ENCODE results near the gene STK11IP.

STK11IP gene

DNA sequence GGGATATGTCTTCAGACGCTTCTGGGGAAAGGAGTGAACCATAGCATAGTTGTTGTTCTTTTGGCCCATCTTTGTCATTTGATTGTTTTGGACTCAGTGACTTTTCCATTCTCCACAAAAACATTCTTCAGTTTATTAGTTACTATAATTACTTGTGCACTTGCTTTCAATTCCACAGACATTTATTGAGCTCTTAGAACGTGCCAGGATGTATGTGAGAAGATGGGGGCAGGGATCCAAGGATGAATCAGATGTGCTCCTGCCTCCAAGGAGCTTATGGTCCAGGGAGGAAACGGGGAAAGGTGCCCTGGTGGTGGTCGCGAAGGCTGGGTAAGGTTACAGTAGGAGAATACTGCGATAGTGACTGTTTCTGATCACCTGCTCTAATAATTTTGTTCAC lies 22.9 kb downstream of the STK11IP start:
- DNase-seq, result no peak

DNA sequence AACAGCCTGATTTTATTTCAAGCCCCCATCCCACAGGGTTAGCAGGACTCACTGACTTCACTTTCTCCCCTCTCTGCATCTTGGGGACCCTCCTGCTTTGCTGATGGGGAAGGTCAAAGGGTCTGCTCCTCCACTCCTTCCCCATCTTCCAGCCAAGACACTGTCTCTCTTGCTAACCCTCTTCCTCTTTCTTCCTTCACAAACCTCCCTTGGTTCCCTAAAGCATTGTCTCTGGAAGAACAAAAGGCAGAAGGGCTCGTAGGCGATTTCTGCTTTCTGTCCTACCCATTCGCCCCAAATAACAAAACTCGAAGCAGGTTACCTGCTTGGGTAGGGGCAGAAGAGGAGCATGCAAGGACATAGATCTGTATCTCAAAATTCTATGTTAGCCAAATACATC lies 24.3 kb downstream of the STK11IP start:
- no peak for DNase-seq

DNA sequence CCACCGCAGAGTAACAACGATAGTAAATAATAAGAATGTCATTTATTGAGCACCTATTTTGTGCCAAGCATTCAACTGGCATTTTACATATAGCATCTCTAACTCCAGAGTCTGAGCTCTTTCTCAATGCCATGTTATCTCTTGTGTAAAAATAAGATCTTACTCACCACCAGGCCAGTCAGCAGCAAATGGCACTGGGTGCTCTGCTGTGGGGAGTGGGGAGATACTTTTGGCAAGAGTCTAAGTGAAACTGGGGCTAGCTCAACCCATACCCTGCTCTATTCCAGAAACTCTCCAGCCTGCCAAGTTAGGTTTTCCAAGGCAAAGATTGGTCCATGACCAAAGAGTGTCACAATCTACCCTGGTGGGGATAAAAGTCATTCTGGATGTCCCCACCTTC lies 24.8 kb downstream of the STK11IP start:
- no peak for DNase-seq

DNA sequence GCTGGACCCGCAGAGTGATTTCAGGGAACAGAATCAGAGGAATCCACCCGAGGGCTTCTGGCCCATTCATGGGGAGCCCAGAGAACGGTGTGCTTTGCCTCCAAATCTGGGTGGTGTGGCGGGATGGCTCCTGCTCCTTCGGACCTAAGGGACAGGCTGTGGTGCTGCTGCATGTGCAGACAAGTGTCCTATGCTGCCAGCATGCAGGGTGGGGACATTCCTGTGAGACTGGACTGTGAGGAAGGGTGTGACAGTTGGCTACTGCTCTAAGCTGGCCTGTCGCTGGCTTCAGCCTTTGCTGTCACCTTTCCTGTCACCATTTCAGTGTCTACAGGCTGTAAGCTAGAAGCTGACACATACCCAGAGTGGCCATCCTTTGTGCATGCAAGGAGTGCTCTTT lies 26.9 kb downstream of the STK11IP start:
- no peak for DNase-seq

DNA sequence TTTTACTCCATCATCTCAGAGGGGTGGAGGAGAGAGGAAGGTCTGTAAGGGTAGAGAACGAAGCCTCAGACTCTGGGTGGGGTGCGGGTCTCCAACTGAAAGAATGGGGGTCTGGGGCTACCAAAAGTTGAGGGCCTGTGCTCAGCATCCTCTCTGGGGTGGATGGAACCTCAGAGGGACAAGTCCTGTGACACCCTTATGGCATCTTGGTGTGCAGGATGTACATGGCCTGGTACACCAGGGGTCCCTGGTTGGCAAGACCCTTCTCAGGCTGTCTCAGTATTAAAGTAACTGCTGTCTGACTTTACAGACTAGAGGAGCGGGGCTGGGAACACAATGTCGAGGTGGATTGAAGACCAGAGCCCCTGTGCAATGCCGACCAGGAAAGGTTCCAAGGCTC lies 27.5 kb downstream of the STK11IP start:
- DNase-seq, result no peak

DNA sequence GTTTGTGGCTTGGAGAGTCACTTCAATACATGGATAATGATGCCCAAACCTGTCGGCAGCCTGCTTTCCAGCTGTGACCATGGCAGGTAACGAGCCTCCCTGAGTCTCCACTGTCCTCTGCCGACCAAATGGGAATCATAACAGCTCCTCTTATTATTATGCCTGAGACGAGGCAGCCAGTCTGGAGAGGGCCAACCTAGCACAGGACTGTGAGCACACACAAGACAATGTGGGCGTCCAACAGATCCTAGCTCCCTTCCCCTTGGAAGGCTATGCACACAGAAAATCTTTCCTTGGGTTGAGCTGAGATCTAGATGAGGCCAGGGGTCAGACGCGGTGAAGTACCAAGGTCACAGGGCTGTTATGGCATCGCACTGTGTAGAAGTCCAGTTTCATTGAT lies 28.9 kb downstream of the STK11IP start:
- no peak for DNase-seq

DNA sequence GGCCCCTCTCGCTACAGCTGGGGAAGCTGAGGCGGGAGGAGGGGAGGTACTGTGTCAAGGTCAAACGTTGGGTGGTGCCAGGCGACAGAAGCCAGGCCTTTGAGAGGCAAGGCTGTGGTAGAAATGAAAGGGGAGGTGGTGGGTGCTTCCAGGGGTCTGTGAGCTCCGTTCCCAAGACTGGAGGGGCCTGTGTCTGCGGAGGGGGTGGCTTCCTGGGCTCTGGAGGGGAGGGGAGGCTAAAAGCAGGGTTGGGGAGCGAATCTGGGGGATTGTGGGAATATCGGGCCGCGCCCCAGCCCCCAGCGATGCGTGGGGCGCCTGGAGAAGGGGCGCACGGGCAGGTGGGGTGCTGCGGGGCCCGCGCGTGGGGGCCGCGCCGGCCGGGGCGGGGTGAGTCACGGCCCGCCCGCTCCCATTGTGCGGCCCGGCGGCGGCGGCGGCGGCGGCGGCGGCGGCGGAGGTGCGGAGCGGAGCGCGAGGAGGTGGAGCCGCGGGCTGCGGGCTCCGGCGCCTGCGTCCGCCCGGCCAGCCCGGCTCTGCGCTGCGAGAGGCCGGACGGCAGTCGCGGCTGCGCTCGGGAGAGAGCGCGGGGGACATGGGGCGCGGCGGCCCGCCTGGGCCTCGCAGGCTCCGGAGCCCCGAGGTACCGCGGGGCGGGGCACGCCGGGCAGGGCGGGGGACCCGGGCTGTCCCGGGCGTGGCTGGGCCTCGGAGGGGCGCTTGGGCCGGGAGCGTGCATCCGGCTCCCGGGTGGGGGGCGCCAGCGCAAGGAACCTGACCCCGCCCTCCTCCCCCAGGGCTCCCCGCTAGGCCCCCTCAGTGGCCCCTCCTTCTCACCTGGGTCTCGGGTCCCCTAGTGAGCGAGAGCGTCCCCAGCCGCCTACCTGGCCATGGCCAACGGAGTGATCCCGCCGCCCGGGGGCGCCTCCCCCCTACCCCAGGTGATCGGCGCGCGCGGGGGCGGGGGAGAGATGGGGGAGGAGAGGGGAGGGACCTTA lies 29.7 kb downstream of the STK11IP start, which contains the start of gene SLC4A3:
Gene SLC4A3, plus strand, starts transcription at position 528 of the 998 bp plus-strand sequence. Its CDS starts 363 bp downstream, at position 891.
- peak; percentile 43 for DNase-seq

DNA sequence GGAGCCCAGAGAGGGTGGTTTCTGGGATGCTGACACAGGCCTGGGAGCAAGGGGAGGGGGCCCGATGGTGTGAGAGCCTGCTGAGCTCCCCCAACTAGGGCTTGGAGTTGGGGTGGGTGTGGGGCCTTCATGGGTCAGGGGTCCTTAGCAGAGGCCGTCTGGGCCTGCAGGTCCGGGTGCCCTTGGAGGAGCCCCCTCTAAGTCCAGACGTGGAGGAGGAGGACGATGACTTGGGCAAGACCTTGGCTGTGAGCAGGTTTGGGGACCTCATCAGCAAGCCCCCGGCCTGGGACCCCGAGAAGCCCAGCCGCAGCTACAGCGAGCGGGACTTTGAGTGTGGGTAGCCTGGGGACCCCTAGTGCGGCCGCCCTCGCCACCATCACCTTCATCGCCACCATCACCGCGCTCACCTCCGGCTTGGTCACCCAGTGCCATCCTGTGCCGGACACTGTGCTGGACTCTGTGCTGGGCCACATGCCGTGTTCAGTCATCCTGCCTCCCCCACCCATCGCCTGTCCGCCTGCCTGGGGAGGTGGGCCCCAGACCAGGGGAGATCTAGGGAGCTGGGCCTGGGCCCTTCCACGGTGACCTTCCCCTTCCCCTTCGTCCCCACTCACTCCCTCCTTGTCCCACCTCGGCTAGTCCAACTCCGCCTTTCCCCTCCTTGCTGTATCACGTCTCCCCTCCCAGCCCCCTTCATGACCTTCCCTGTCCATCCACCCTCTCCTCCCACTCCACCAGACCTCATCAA lies 30.8 kb downstream of the STK11IP start:
- no peak for DNase-seq

DNA sequence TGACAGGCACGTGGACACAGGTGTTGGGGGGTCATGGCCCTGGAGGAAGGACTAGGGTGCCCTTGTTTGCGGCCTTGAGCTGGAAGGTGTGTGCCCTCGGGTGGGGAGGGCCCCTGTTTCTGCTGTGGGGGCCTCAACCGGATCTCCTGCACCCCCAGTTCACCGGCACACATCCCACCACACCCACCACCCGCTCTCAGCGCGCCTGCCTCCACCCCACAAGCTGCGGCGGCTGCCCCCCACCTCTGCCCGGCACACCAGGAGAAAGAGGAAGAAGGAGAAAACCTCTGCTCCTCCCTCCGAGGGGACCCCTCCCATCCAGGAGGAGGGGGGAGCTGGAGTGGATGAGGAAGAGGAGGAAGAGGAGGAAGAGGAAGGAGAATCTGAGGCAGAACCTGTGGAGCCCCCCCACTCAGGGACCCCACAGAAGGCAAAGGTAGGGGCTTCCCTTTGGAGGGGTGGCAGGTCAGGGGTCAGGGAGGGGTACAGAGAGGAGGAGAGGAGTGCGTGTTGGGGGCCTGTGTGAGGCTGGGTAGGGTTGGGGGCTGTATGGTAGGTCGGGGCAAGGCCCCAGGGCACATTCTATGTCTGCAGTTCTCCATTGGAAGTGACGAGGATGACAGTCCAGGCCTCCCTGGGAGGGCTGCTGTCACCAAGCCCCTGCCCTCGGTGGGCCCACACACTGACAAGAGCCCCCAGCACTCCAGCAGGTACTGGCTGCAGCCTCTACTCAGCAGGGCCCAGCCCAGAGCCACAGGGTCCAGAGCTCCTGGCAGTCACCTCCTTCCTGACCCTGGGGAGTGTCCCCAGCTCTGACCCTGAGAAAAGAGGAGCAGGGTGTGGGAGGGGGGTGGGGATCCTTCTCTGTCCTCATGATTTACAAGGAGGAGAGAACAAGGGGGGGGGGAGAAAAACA lies 31.6 kb downstream of the STK11IP start:
- DNase-seq, result no peak

DNA sequence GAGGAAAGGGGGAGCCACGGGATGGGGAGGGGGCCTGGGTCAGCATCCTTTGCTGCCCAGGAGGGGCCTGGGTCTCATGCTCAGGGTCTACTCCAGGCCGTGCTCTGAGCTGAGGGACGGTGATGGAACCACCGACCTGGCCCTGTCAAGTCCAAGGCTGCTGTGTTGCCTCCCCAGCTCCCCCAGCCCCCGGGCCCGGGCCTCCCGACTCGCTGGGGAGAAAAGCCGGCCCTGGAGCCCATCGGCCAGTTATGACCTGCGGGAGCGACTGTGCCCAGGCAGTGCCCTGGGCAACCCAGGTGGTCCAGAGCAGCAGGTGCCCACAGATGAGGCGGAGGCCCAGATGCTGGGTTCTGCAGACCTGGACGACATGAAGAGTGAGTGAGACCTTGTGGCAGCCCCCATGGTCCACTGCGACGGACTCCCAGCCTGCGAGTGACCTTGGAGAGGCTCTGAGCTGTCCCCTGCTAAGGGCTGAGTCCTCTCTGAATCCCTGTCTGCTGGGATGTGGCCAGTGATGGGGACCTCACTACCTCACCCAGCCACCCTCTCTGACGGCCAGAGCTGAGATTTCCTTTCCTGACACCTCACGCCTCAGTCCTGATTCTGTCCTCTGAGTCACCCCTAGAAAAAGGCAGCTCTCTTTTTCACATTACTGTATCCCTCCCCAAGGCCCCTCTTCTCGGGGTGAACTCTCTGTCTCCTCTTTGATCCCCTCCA lies 32.5 kb downstream of the STK11IP start:
- no peak for DNase-seq

DNA sequence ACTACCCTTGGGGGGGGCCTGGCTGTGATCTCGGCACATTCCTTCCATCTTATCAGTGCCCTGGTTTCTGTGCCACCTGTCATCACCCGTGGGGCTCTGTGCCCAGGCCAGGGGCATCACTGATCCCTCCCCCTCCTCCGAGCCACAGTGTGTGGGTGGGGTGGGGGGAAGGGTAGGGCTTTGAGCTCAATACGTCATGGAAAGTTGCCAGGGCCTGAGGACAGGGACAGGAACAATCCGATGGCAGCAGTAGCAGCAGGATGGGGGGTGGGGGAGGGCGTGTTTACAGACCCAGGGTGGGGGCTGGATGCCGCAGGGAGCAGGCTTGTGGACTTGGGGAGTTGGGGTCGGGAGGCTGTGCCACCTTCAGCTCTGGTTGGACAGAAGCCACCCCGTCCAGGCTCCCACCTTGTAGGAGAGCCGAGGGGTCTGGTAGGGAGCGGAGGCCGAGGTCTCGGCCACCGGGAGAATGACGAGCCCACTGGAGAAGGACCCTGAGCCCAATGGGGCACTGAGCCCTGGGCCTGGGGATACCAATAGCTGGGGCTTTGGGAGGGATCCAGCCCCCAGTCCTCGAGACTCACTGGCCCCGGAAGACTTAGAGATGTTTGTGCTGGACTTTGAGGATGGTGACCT lies 33.2 kb downstream of the STK11IP start:
- DNase-seq, result no peak

DNA sequence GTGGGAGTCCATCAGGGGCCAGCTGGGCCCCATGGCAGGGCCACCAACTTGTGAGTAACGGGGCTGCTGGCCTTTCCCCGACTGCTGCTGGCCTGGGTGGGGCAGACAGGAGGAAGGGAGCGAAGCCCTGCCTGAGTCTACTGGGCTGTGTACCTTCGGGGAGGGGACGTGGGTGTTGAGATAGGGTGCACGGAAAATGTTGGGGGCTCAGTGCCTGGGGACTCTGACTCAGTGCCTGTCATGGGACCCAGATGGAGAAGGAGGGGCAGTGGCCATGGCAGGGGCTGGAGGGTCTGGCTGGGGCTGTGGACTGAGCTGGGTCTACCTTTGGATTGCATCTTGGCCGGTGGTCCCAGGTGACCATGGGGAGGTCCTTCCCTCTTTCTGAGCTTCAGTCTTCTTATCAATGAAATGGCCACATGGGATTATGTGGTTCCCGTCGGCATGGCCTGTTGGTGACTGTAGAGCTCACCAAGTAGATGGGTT lies 33.8 kb downstream of the STK11IP start:
- no peak for DNase-seq

DNA sequence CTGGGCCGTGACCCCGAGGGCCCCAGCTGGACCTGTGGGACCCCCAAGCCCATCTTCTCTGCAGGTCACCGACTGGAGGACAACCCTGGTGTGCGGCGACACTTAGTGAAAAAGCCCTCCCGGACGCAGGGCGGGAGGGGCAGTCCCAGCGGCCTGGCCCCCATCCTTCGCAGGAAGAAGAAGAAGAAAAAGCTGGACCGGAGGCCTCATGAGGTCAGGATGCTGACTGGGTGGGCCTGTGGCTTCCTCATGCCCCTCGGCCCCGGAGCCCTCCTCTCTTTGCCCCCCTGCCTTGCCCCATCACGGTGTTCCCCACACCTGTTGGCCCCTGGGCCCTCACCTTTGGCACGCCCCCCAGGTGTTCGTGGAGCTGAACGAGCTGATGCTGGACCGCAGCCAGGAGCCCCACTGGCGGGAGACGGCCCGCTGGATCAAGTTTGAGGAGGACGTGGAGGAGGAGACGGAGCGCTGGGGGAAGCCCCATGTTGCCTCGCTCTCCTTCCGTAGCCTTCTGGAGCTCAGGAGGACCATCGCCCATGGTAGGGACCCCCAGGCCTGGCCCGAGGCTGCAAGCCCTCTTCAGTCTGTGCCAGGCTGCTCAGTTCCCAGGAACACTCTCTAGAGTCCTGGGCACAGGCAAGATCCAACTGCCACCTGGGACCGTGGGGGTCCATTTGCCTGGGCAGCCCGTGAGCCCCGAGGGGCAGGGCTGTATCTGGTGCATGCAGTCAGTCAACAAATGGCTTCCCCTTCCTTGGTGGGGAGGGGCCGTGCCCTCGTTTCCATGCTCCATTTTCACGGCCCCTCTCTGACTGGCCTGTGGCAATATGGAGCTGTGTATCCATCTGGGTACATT lies 34.5 kb downstream of the STK11IP start:
- DNase-seq, result no peak

DNA sequence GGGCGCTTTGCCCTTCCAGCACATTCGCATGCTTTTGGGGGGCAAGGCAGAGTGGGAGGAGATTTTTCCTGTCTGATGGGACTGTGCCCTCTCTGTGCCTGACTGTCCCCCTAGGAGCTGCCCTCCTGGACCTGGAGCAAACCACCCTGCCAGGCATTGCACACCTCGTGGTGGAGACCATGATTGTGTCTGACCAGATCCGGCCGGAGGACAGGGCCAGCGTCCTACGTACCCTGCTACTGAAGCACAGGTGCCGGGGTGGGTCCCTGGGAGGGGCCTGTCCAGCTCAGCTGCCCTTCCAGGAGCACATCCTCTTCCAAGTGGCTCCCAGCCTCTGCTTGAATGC lies 35.1 kb downstream of the STK11IP start:
- DNase-seq, result no peak

DNA sequence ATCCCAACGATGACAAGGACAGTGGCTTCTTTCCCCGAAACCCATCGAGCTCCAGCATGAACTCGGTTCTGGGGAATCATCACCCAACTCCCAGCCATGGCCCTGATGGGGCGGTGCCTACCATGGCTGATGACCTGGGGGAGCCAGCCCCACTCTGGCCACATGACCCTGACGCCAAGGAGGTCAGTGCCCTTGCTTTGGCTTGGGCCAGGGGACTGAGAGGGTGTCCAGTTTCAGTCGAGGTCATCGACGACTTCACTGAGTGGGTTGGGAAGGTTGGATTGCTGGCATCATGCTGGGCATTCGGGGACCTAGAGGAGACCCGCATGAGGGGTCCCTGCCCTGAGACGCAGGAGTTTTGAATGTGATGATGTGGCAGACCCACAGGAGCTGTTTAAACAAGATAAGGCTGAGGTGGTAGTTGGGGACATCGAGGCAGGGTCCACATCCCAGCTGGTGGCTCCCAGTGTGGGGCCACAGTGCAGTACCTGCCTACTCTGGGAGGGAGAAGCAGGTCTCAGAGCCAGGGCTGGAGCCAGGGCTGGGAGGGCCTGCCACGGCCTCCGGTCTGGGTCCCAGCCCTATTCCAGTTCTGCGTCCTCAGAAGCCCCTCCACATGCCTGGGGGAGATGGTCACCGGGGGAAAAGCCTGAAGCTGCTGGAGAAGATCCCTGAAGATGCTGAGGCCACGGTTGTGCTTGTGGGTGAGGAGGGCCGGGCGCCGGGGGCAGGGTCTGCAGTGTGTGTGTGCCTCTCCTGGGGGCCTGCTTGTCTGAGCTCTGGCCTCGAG lies 35.8 kb downstream of the STK11IP start:
- no peak for DNase-seq

DNA sequence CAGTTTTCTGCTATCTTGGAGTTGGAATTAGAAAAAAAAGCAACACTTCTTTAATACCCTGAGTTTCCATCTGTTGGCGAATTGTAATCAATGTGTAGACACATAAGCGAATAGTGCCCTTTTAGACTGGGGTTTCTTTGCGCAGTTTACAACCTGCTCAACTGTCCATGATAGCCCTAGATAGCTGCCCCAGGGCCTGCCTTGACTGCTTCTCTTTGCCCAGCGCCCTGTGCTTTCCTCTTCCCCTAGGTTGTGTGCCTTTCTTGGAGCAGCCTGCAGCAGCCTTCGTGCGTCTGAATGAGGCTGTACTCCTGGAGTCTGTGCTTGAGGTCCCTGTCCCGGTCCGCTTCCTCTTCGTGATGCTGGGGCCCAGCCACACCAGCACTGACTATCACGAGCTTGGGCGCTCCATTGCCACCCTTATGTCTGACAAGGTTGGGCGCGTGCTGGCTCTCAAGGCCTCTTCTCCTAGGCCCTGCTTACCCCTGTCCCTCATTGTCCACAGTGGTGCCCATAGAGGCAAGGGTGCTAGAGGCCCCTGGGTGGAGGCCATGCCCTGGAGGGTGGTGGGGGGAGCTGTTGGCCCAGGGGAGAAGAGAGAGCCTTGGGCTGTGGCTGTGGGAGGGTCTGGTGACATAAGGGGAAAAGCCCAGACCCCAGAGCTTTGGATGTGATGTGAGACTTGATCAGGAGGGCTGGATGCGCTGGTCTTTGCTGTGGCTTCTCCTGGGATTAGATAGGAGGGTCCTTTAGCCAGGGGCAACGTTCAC lies 36.7 kb downstream of the STK11IP start:
- no peak for DNase-seq

DNA sequence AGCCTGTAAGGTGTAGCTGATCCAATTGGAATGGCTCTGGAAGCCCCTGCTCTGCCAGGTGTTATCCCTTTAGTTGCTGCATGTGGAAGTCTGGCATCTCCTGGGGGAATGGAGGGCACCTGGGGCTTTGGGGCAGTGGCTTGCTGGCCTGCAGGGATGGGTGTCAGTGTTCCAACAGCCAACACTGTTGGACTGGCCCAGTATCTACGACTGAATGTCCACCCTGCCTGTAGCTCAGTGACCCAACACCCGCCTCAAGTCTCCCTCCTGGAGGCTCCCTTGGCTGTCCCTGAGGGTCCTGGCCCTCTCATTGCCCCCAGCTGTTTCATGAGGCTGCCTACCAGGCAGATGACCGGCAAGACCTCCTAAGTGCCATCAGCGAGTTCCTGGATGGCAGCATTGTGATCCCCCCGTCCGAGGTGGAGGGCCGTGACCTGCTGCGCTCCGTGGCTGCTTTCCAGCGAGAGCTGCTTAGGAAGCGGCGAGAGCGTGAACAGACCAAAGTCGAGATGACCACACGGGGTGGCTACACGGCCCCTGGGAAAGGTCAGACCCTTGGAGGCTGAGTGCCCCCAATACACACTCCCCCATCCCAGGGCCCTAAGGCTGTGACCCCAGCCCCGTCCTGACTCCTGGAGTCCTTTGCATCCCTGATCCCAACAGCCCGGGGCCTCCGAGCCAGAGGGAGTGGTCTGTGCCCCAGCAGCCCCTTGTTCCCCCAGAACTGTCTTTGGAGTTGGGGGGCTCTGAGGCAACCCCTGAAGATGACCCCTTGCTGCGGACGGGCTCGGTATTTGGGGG lies 37.5 kb downstream of the STK11IP start:
- DNase-seq, result no peak
